ENCODE measurements around the gene ACSM6.
A peak's percentile ranks its signal among the peaks of the same experiment; 100 is the strongest.

Gene ACSM6

GRCh38 chr10:95247881-95248583 is 54.0 kb downstream of the ACSM6 start:
- Histone ChIP-seq H3K79me2 (ENCODE audit: low read length) (peaks cover 46% of the 10 kb centered on the region), H3K9me3 (replicated peaks; ENCODE audit: insufficient read depth, low read length) (no peaks in the 10 kb centered on the region), H3K36me3 (replicated peaks; ENCODE audit: insufficient read depth, low read length) (no peaks in the 10 kb centered on the region), H3K4me3 (ENCODE audit: low read length) (no peak overlapping the region), H3K4me1 (ENCODE audit: low read length) (peaks cover 48% of the 10 kb centered on the region), H2AFZ (ENCODE audit: low read length) (no peak overlapping the region), H3K4me2 (ENCODE audit: low read depth, low read length) (no peak overlapping the region), H3K9ac (ENCODE audit: low read length) (no peak overlapping the region), H3K27ac (ENCODE audit: low read length) (peak overlapping the region; percentile 90; the same call in 1 of the 2 replicates), H3F3A (ENCODE audit: insufficient read depth, low read length) (peaks cover 35% of the 10 kb centered on the region), H4K20me1 (ENCODE audit: insufficient read depth, low read length) (no peaks in the 10 kb centered on the region), H3K9me2 (replicated peaks; ENCODE audit: insufficient read depth, low read length) (no peaks in the 10 kb centered on the region), H3K27me3 (replicated peaks; ENCODE audit: insufficient read depth, low read length) (no peaks in the 10 kb centered on the region)
- TF ChIP-seq EZH2phosphoT487 (IDR thresholded peaks at IDR 0.05; ENCODE audit: low read length) (no peak), EZH2 (optimal IDR thresholded peaks at IDR 0.05; ENCODE audit: low read depth, low read length) (no peak), CTCF (IDR thresholded peaks at IDR 0.05; ENCODE audit: low read length) (no peak)
- no peak for DNase-seq

- H3K79me2 ChIP-seq (ENCODE audit: low read length) = peaks cover 49% of the 10 kb centered on the region
- H3K27ac ChIP-seq (ENCODE audit: low read length) = no peak overlapping the region
- no peak overlapping the region for H3K9ac ChIP-seq (ENCODE audit: low read length)
- H2AFZ ChIP-seq (ENCODE audit: low read length) = no peak overlapping the region
- H3K4me2 ChIP-seq (ENCODE audit: low read depth, low read length) = no peak overlapping the region
- no peaks in the 10 kb centered on the region for H4K20me1 ChIP-seq (ENCODE audit: insufficient read depth, low read length)
- H3K27me3 ChIP-seq (replicated peaks; ENCODE audit: insufficient read depth, low read length) = no peaks in the 10 kb centered on the region
- H3K4me1 ChIP-seq (ENCODE audit: low read length) = peaks cover 41% of the 10 kb centered on the region
- peaks cover 35% of the 10 kb centered on the region for H3F3A ChIP-seq (ENCODE audit: insufficient read depth, low read length)
- H3K36me3 ChIP-seq (replicated peaks; ENCODE audit: insufficient read depth, low read length) = no peaks in the 10 kb centered on the region
- H3K4me3 ChIP-seq (ENCODE audit: low read length) = no peak overlapping the region
- no peak for DNase-seq
- no peaks in the 10 kb centered on the region for H3K9me3 ChIP-seq (replicated peaks; ENCODE audit: insufficient read depth, low read length)
- no peak for TF ChIP-seq EZH2phosphoT487 (IDR thresholded peaks at IDR 0.05; ENCODE audit: low read length)
- no peak for TF ChIP-seq CTCF (IDR thresholded peaks at IDR 0.05; ENCODE audit: low read length)
- no peak for TF ChIP-seq EZH2 (optimal IDR thresholded peaks at IDR 0.05; ENCODE audit: low read depth, low read length)
- no peaks in the 10 kb centered on the region for H3K9me2 ChIP-seq (replicated peaks; ENCODE audit: insufficient read depth, low read length)
Observed at GRCh38 chr10:95248989-95249388, 55.0 kb downstream of the ACSM6 start.

GRCh38 chr10:95249467-95249866 is 55.4 kb downstream of the ACSM6 start:
- Histone ChIP-seq H3K9ac (ENCODE audit: low read length) (no peak overlapping the region), H3K9me2 (replicated peaks; ENCODE audit: insufficient read depth, low read length) (no peaks in the 10 kb centered on the region), H3K27me3 (replicated peaks; ENCODE audit: insufficient read depth, low read length) (no peaks in the 10 kb centered on the region), H2AFZ (ENCODE audit: low read length) (no peak overlapping the region), H4K20me1 (ENCODE audit: insufficient read depth, low read length) (no peaks in the 10 kb centered on the region), H3F3A (ENCODE audit: insufficient read depth, low read length) (peaks cover 31% of the 10 kb centered on the region), H3K4me2 (ENCODE audit: low read depth, low read length) (no peak overlapping the region), H3K36me3 (replicated peaks; ENCODE audit: insufficient read depth, low read length) (no peaks in the 10 kb centered on the region), H3K4me3 (ENCODE audit: low read length) (no peak overlapping the region), H3K4me1 (ENCODE audit: low read length) (peaks cover 36% of the 10 kb centered on the region), H3K79me2 (ENCODE audit: low read length) (peaks cover 54% of the 10 kb centered on the region), H3K27ac (ENCODE audit: low read length) (no peak overlapping the region), H3K9me3 (replicated peaks; ENCODE audit: insufficient read depth, low read length) (no peaks in the 10 kb centered on the region)
- TF ChIP-seq EZH2phosphoT487 (IDR thresholded peaks at IDR 0.05; ENCODE audit: low read length) (no peak), CTCF (IDR thresholded peaks at IDR 0.05; ENCODE audit: low read length) (no peak)
- no peak for DNase-seq
